ENCODE data around the gene SMAD3. TPM values are rescaled to one million over a fixed set of nuclear protein-coding genes. Genes with fewer than 3 reads are reported as not detected.

SMAD3 gene
- total and polyA plus RNA-seq, 2 of the 8 experiments (the other 6 are each of a cell fraction or from before 2014, with no cell fraction given) = 10.1 to 12.4 TPM

- Histone ChIP-seq H3K9me3 (ENCODE audit: insufficient read depth in 2 of 2, low read depth in 1 of 2, low read length in 1 of 2) (no peaks in the 10 kb centered on the region), H2BK5ac (ENCODE audit: low read depth, low read length) (no peak overlapping the region), H2BK120ac (replicated peaks; ENCODE audit: low read depth, low read length) (no peak overlapping the region), H3K4me1 (replicated peaks in 1 of 4; ENCODE audit: control insufficient read depth in 3 of 4, insufficient read depth in 4 of 4, low read length in 3 of 4) (peaks cover 0 to 3% (median 1%) of the 10 kb centered on the region in 4 experiments; a peak in 2 of 7 replicates), H2BK15ac (ENCODE audit: low read length) (no peak overlapping the region), H3K18ac (ENCODE audit: extremely low read depth, low read length) (no peak overlapping the region), H4K91ac (replicated peaks; ENCODE audit: insufficient read length, low read length) (no peak overlapping the region), H4K5ac (ENCODE audit: insufficient read length, low read depth, low read length) (no peak overlapping the region), H3K9ac (replicated peaks in 1 of 4; ENCODE audit: extremely low read depth in 1 of 4, low read depth in 3 of 4, low read length in 3 of 4) (no peak overlapping the region), H3K4me3 (ENCODE audit: extremely low read depth in 1 of 4, insufficient read depth in 2 of 4, low read depth in 3 of 4, low read length in 4 of 4) (no peak overlapping the region), H3K4me2 (ENCODE audit: insufficient read depth in 1 of 2, low read depth in 2 of 2, low read length in 2 of 2) (no peak overlapping the region), H2BK12ac (ENCODE audit: low read depth, low read length) (no peak overlapping the region), H2AFZ (ENCODE audit: low read length) (no peak overlapping the region), H3K79me2 (ENCODE audit: control insufficient read depth in 1 of 2, insufficient read depth in 2 of 2, low read length in 2 of 2) (no peaks in the 10 kb centered on the region), H3K56ac (replicated peaks; ENCODE audit: insufficient read length, low read depth, low read length) (no peak overlapping the region), H3K36me3 (ENCODE audit: control insufficient read depth in 2 of 4, insufficient read depth in 4 of 4, low read length in 3 of 4) (peaks cover 0 to 18% (median 2%) of the 10 kb centered on the region in 4 experiments; a peak in 3 of 8 replicates), H3K4ac (replicated peaks; ENCODE audit: insufficient read length, low read depth, low read length) (no peak overlapping the region), H3K14ac (ENCODE audit: insufficient read length) (no peak overlapping the region), H3K79me1 (ENCODE audit: low read depth, low read length) (peaks cover 2% of the 10 kb centered on the region), H4K20me1 (replicated peaks in 1 of 2; ENCODE audit: control insufficient read depth in 1 of 2, insufficient read depth in 2 of 2, low read length in 2 of 2) (peaks cover 0 to 3% of the 10 kb centered on the region in 2 experiments), H2AK5ac (ENCODE audit: low read depth, low read length) (no peak overlapping the region), H3K27ac (ENCODE audit: low read depth, low read length) (no peak overlapping the region), H3K23me2 (ENCODE audit: low read depth, low read length) (no peaks in the 10 kb centered on the region), H2BK20ac (ENCODE audit: low read length) (no peak overlapping the region), H3K23ac (ENCODE audit: insufficient read length) (no peak overlapping the region), H3K27me3 (replicated peaks in 1 of 4; ENCODE audit: control insufficient read depth in 3 of 4, extremely low read depth in 1 of 4, insufficient read depth in 3 of 4, low read length in 3 of 4) (no peaks in the 10 kb centered on the region), H4K8ac (ENCODE audit: extremely low read depth, insufficient read depth, low read length) (no peak overlapping the region)
- FAIRE-seq (no peak), DNase-seq (ENCODE audit: low read depth in 1 of 2, low spot score in 2 of 2) (no peak)
- TF ChIP-seq POLR2A (IDR thresholded peaks at IDR 0.05; ENCODE audit: control extremely low read depth in 1 of 2, low read depth in 2 of 2, low read length in 2 of 2) (no peak), E2F6 (IDR thresholded peaks at IDR 0.05) (no peak), TBP (IDR thresholded peaks at IDR 0.05; ENCODE audit: low read depth, low read length) (no peak)
- TF ChIP-seq, protein P1, sequence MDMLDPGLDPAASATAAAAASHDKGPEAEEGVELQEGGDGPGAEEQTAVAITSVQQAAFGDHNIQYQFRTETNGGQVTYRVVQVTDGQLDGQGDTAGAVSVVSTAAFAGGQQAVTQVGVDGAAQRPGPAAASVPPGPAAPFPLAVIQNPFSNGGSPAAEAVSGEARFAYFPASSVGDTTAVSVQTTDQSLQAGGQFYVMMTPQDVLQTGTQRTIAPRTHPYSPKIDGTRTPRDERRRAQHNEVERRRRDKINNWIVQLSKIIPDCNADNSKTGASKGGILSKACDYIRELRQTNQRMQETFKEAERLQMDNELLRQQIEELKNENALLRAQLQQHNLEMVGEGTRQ (IDR thresholded peaks at IDR 0.05; ENCODE audit: low read length) = no peak
- 78% methylated on average over 2 of the region's 2 CpGs; no CpG with 5 or more reads in 1 of the 2 experiments for WGBS, 2 experiments (ENCODE audit: extremely low coverage in 1 of 2, insufficient coverage in 1 of 2, insufficient read length in 1 of 2, insufficient replicate concordance in 2 of 2, low coverage in 1 of 2, low lambda C conversion rate in 2 of 2, missing lambda C conversion rate in 1 of 2)
- POLR2A ChIA-PET (ENCODE audit: partially characterized antibody) = no interaction called here
- CTCF ChIA-PET (ENCODE audit: partially characterized antibody) = interaction anchor here (1.5 kb wide), 1 partner anchor 251 kb away, joined by 4 read pairs; no protein-coding TSS in a partner anchor
Observed at GRCh38 chr15:67197364-67197695, 131.9 kb downstream of the SMAD3 start.

Measured in H1 (cell line).